ENCODE data around the gene CLDN3.

DNA sequence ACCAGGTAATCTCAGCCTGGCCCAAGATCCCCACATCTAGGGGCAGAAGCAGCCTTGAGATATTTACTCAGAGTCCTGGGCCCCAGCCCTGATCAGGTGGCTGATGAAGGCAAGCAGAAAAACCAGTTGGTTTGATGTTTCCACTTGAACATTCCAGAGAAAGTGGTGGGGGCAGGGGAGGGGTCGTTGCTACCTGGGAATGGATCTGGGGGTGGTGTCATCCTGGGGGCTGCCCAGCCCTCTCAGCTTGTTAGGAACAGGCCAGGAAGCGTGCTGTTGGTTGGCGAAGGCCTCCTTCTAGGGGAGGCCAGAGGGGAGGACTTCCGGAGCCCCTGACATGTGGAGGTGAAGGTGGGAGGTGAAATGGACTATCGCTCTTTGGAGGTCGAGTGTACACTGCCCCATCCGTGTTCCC, 27.7 kb downstream of the CLDN3 start:
- TF ChIP-seq EZH2 (IDR thresholded peaks at IDR 0.05; ENCODE audit: insufficient read depth, poor library complexity, severe bottlenecking) (no peak), EZH2phosphoT487 (IDR thresholded peaks at IDR 0.05; ENCODE audit: insufficient read depth, low read depth) (no peak)
